SK-N-SH treated with all-trans-retinoic acid at 6 μM for 48 hours (cell line): ENCODE measurements around the gene TCEAL3.
"Not testable (repeated sequence)": the region's sequence is repeated elsewhere in the genome, so short reads cannot be mapped to it uniquely, and the experiment has no call there.

ENCODE experiments used
- ARNTL ChIP-seq: fragments of 450-650 bp; formaldehyde crosslinking; IDR thresholded peaks from 2 replicates; pipeline ENCODE4 v1.5.0; 2020; ENCODE audit warnings: low read depth, mild to moderate bottlenecking, moderate library complexity, borderline replicate concordance
- CSDC2 ChIP-seq: fragments of 250-450 bp; sonication (Bioruptor Pico); IDR thresholded peaks from 2 replicates; pipeline ENCODE4 v1.5.0; 2020; ENCODE audit warnings: mild to moderate bottlenecking, moderate library complexity
- ESRRG ChIP-seq: fragments of 250-450 bp; sonication (Bioruptor Pico); IDR thresholded peaks from 2 replicates; pipeline ENCODE4 v1.6.1; 2021; ENCODE audit warnings: mild to moderate bottlenecking
- PATZ1 ChIP-seq: fragments of 250-450 bp; sonication (Bioruptor Pico); IDR thresholded peaks from 2 replicates; pipeline ENCODE4 v1.8.0; 2020; ENCODE audit warnings: mild to moderate bottlenecking, moderate library complexity, borderline replicate concordance
- TOX ChIP-seq: fragments of 250-450 bp; sonication (Bioruptor Pico); IDR thresholded peaks from 2 replicates; pipeline ENCODE4 v1.8.0; 2021; ENCODE audit warnings: mild to moderate bottlenecking, moderate library complexity, borderline replicate concordance
- ZFP30 ChIP-seq: fragments of 450-650 bp; formaldehyde crosslinking; IDR thresholded peaks from 2 replicates; pipeline ENCODE4 v1.5.0; 2022; ENCODE audit warnings: mild to moderate bottlenecking, moderate library complexity
- ZNF8 ChIP-seq: fragments of 450-650 bp; formaldehyde crosslinking; IDR thresholded peaks from 2 replicates; pipeline ENCODE4 v1.5.0; 2020; ENCODE audit warnings: mild to moderate bottlenecking, moderate library complexity
- TF ChIP-seq, protein P1 (sequence below): fragments of 250-450 bp; sonication (Bioruptor Pico); IDR thresholded peaks from 2 replicates; pipeline ENCODE4 v1.5.0; 2020; ENCODE audit warnings: mild to moderate bottlenecking, moderate library complexity
- TF ChIP-seq, protein P2 (sequence below): fragments of 250-450 bp; sonication (Bioruptor Pico); IDR thresholded peaks from 2 replicates; pipeline ENCODE4 v1.5.1; 2020; ENCODE audit warnings: low read depth, mild to moderate bottlenecking, moderate library complexity

- not testable (repeated sequence) for TF ChIP-seq ESRRG, ZFP30, ARNTL, TOX, ZNF8, PATZ1, CSDC2 (CRISPR knock-in tag)
- TF ChIP-seq, protein P1, sequence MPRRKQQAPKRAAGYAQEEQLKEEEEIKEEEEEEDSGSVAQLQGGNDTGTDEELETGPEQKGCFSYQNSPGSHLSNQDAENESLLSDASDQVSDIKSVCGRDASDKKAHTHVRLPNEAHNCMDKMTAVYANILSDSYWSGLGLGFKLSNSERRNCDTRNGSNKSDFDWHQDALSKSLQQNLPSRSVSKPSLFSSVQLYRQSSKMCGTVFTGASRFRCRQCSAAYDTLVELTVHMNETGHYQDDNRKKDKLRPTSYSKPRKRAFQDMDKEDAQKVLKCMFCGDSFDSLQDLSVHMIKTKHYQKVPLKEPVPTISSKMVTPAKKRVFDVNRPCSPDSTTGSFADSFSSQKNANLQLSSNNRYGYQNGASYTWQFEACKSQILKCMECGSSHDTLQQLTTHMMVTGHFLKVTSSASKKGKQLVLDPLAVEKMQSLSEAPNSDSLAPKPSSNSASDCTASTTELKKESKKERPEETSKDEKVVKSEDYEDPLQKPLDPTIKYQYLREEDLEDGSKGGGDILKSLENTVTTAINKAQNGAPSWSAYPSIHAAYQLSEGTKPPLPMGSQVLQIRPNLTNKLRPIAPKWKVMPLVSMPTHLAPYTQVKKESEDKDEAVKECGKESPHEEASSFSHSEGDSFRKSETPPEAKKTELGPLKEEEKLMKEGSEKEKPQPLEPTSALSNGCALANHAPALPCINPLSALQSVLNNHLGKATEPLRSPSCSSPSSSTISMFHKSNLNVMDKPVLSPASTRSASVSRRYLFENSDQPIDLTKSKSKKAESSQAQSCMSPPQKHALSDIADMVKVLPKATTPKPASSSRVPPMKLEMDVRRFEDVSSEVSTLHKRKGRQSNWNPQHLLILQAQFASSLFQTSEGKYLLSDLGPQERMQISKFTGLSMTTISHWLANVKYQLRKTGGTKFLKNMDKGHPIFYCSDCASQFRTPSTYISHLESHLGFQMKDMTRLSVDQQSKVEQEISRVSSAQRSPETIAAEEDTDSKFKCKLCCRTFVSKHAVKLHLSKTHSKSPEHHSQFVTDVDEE (CRISPR knock-in tag), result not testable (repeated sequence)
- TF ChIP-seq, protein P2, sequence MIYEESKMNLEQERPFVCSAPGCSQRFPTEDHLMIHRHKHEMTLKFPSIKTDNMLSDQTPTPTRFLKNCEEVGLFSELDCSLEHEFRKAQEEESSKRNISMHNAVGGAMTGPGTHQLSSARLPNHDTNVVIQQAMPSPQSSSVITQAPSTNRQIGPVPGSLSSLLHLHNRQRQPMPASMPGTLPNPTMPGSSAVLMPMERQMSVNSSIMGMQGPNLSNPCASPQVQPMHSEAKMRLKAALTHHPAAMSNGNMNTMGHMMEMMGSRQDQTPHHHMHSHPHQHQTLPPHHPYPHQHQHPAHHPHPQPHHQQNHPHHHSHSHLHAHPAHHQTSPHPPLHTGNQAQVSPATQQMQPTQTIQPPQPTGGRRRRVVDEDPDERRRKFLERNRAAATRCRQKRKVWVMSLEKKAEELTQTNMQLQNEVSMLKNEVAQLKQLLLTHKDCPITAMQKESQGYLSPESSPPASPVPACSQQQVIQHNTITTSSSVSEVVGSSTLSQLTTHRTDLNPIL (CRISPR knock-in tag), result not testable (repeated sequence)
Measured at GRCh38 chrX:103638479-103639346, 30.9 kb downstream of the TCEAL3 start.
